RWPE2 (cell line): ENCODE measurements around the gene ADAM10.

Experiments used
- ATAC-seq: fragments of 200-7000 bp; cut with Tn5 transposase; 3 replicates; pipeline ENCODE4 v1.9.1; 2021; ENCODE audit warnings: low read depth
- DNase-seq: peaks from one replicate; pipeline ENCODE4 v3.0.0-alpha.2; 2020; ENCODE audit warnings: low spot score
- H3K27ac ChIP-seq: fragments of 450-650 bp; 2 replicates; pipeline ENCODE4 v1.5.1; 2017; ENCODE audit warnings: mild to moderate bottlenecking; ENCODE audit not compliant: poor library complexity, severe bottlenecking
- H3K27me3 ChIP-seq: fragments of 250-450 bp; sonication (Bioruptor Pico); 2 replicates; pipeline ENCODE4 v1.5.1; 2021; ENCODE audit warnings: mild to moderate bottlenecking, moderate library complexity; ENCODE audit not compliant: insufficient read depth, poor library complexity, severe bottlenecking
- H3K36me3 ChIP-seq: fragments of 250-450 bp; sonication (Bioruptor Pico); 2 replicates; pipeline ENCODE4 v1.5.1; 2020; ENCODE audit warnings: low read depth, mild to moderate bottlenecking, moderate library complexity
- H3K4me1 ChIP-seq: fragments of 250-450 bp; sonication (Bioruptor Pico); 2 replicates; pipeline ENCODE4 v1.5.1; 2021; ENCODE audit warnings: mild to moderate bottlenecking, moderate library complexity; ENCODE audit not compliant: insufficient read depth, poor library complexity, severe bottlenecking
- H3K4me3 ChIP-seq: fragments of 250-450 bp; sonication (Bioruptor Pico); 2 replicates; pipeline ENCODE4 v1.5.1; 2021; ENCODE audit warnings: mild to moderate bottlenecking, moderate library complexity; ENCODE audit not compliant: severe bottlenecking
- H3K9me3 ChIP-seq: fragments of 250-450 bp; sonication (Bioruptor Pico); 2 replicates; pipeline ENCODE4 v1.5.1; 2021; ENCODE audit warnings: mild to moderate bottlenecking, moderate library complexity; ENCODE audit not compliant: severe bottlenecking
- TF ChIP-seq, protein P1 (sequence below): fragments of 450-650 bp; IDR thresholded peaks from one replicate; pipeline ENCODE4 v1.5.1; 2017; ENCODE audit warnings: mild to moderate bottlenecking, moderate library complexity; ENCODE audit not compliant: poor library complexity, severe bottlenecking

Gene ADAM10

DNA sequence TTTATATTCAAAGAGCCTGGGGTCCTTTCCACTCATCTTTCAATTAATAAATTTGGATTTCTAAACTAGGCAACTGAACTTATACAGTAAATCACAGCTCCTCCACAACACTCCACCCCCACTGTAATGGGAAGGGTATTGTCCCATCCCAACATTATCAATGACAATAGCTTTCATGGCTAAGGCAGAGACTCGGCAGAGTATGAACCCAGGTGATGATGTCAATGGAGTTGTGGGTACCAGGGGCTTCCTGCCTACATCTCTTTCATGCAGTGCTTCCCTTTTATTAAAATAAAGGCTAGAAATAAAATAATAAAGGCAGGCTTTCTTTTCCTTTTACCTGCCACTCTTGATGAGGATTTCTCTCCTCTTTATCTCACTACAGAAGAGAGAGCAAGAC lies 109.5 kb downstream of the ADAM10 start:
- H3K4me3 ChIP-seq = no peak overlapping the region
- DNase-seq (no peak), ATAC-seq (no peak)
- TF ChIP-seq, protein P1, sequence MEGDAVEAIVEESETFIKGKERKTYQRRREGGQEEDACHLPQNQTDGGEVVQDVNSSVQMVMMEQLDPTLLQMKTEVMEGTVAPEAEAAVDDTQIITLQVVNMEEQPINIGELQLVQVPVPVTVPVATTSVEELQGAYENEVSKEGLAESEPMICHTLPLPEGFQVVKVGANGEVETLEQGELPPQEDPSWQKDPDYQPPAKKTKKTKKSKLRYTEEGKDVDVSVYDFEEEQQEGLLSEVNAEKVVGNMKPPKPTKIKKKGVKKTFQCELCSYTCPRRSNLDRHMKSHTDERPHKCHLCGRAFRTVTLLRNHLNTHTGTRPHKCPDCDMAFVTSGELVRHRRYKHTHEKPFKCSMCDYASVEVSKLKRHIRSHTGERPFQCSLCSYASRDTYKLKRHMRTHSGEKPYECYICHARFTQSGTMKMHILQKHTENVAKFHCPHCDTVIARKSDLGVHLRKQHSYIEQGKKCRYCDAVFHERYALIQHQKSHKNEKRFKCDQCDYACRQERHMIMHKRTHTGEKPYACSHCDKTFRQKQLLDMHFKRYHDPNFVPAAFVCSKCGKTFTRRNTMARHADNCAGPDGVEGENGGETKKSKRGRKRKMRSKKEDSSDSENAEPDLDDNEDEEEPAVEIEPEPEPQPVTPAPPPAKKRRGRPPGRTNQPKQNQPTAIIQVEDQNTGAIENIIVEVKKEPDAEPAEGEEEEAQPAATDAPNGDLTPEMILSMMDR = no peak
- H3K4me1 ChIP-seq = no peaks in the 10 kb centered on the region
- H3K27me3 ChIP-seq = no peaks in the 10 kb centered on the region
- H3K36me3 ChIP-seq = peaks cover 53% of the 10 kb centered on the region
- H3K27ac ChIP-seq = no peak overlapping the region
- no peaks in the 10 kb centered on the region for H3K9me3 ChIP-seq

DNA sequence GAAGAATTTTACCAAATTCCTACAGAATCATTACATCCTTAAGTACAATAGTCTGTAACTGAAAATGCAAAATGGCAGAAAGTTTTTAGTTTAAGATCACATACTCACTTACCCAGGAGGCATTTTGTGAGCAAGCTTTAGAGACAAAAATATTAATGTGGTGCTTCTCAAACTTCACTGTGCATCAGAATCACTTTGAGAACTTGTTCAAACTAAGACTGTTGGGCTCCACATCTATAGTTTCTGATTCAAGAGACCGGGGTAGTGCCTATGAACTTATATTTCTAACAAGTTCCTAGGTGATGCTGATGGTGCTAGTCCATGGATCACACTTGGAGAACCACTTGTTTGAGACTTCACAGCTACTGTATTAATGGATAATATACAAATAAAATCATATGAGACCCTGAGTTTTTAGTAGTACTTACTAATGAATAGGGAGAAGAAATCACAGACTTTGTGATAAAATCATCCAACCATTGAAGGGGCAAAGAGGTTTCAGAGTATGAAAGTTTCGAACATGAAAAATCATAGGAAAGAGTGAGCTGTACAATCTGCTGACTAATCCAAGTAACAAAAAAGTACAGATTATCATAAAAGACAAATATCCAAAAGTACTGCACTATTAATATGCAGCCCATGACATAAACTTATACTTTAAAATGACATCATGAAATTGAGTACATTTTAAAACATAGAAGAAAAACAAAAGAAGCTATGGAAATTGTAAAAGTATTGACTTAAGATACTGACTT lies 110.3 kb downstream of the ADAM10 start:
- Histone ChIP-seq H3K36me3 (peaks cover 56% of the 10 kb centered on the region), H3K4me3 (no peak overlapping the region), H3K4me1 (no peaks in the 10 kb centered on the region), H3K9me3 (no peaks in the 10 kb centered on the region), H3K27me3 (no peaks in the 10 kb centered on the region), H3K27ac (no peak overlapping the region)
- ATAC-seq (no peak), DNase-seq (no peak)
- TF ChIP-seq, protein P1 = no peak

DNA sequence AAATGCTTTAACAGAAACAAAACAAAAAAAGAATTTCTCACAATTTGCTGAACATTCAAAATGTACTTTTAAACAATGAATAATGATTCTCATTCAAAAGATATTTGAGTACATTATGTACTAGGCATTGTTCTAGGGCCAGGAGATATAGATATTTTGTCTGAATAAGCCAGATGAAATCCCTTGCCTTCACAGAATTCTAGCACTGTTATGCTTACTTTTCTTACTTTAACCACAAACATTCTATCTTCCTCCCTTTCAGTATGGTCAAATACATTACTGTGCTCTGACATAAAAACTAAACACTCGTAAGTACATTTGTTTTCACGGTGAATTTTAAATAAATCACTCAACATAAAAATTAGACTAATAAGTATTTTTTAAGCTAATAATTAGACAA lies 116.7 kb downstream of the ADAM10 start:
- DNase-seq = no peak
- Histone ChIP-seq H3K9me3 (no peaks in the 10 kb centered on the region), H3K27ac (no peak overlapping the region), H3K4me1 (peaks cover 10% of the 10 kb centered on the region), H3K27me3 (no peaks in the 10 kb centered on the region), H3K36me3 (peaks cover 57% of the 10 kb centered on the region), H3K4me3 (no peak overlapping the region)
- no peak for ATAC-seq
- TF ChIP-seq, protein P1 = no peak

DNA sequence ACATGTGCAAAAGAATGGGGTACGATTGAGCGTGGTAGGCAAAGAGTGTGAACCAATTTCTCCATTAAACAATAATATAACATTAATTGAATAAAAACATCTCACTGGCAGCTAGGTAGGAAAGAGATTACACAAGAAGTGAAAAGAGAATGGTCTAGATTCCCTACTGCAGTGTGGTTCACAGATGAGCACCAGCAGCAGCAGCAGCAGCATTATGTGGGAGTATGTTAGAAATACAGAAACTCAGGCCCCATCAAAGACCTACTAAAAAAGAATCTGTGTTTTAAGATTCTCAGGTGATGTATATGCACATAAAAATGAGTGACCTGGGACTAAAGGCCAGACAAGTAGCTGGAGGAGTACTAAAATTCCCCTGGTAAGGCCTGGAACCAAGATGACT lies 118.2 kb downstream of the ADAM10 start:
- TF ChIP-seq, protein P1 = no peak
- ATAC-seq (no peak), DNase-seq (no peak)
- H3K36me3 ChIP-seq = peaks cover 57% of the 10 kb centered on the region
- no peak overlapping the region for H3K4me3 ChIP-seq
- no peaks in the 10 kb centered on the region for H3K9me3 ChIP-seq
- no peaks in the 10 kb centered on the region for H3K27me3 ChIP-seq
- H3K4me1 ChIP-seq = peaks cover 13% of the 10 kb centered on the region
- no peak overlapping the region for H3K27ac ChIP-seq

DNA sequence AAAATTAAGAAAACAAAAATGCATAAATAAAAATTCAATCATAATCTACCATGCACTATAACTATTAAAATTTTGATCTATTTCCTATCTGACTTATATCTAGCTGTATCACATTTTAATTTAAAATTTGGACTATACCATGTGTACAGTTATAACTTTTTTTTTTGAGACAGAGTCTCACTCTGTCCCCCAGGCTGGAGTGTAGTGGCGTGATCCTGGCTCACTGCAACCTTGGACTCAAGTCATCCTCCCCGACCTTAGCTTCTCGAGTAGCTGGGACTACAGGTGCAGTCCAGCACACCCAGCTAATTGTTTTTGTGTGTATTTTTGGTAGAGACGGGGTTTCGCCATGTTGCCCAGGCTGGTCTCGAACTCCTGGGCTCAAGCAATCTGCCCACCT lies 119.9 kb downstream of the ADAM10 start:
- peaks cover 13% of the 10 kb centered on the region for H3K4me1 ChIP-seq
- peaks cover 69% of the 10 kb centered on the region for H3K36me3 ChIP-seq
- H3K4me3 ChIP-seq = no peak overlapping the region
- no peak overlapping the region for H3K27ac ChIP-seq
- H3K27me3 ChIP-seq = no peaks in the 10 kb centered on the region
- no peak for ATAC-seq
- TF ChIP-seq, protein P1 = no peak
- no peak for DNase-seq
- H3K9me3 ChIP-seq = no peaks in the 10 kb centered on the region
